IMR-90 (cell line): Measurements from ENCODE around the gene PCYT2. TPM values are rescaled to one million over a fixed set of nuclear protein-coding genes. Genes with fewer than 3 reads are reported as not detected.

Source experiments
- ATAC-seq: fragments of 200-7000 bp; cut with Tn5 transposase; 2 replicates; pipeline ENCODE4 v1.9.1; 2020; ENCODE audit warnings: low read depth, mild to moderate bottlenecking, moderate library complexity
- BruUV-seq: library from RNA; stranded (reverse); fragments of 400-500 nt; replicated peaks from 2 replicates; lab custom pipeline; 2021; lab: Mats Ljungman, UMichigan
- CTCF ChIA-PET: fragments of 300-600 bp; formaldehyde crosslinking; extraction: SDS; loops from one replicate; lab custom pipeline; 2021; ENCODE audit warnings: antibody characterized with exemption; lab: Yijun Ruan, JAX
- POLR2A ChIA-PET: fragments of 300-600 bp; sonication (Branson Sonifier 250); formaldehyde crosslinking; loops from one replicate; lab custom pipeline; 2022; ENCODE audit warnings: antibody characterized with exemption; ENCODE audit not compliant: unreplicated experiment; lab: Charles Lee
- DNase-seq: peaks from one replicate; pipeline ENCODE4 v3.0.0; 2013
- H2AFZ ChIP-seq: replicated peaks from 2 replicates; pipeline ENCODE3; 2013; ENCODE audit warnings: low read length, mild to moderate bottlenecking; ENCODE audit not compliant: poor library complexity
- H2AK5ac ChIP-seq: 2 replicates; pipeline ENCODE4 v1.6.1; 2013; ENCODE audit warnings: low read depth, low read length, inconsistent platforms
- H2AK9ac ChIP-seq: replicated peaks from 2 replicates; pipeline ENCODE3; 2013; ENCODE audit warnings: mild to moderate bottlenecking, low read depth, low read length, moderate library complexity; ENCODE audit not compliant: poor library complexity
- H2BK120ac ChIP-seq: 2 replicates; pipeline ENCODE4 v1.6.1; 2013; ENCODE audit warnings: low read depth, low read length, inconsistent platforms
- H2BK15ac ChIP-seq: 3 replicates; pipeline ENCODE4 v1.6.1; 2013; ENCODE audit warnings: low read depth, low read length, inconsistent platforms
- H2BK20ac ChIP-seq: 2 replicates; pipeline ENCODE4 v1.6.1; 2013; ENCODE audit warnings: low read depth, mild to moderate bottlenecking, inconsistent platforms, low read length, moderate library complexity
- H2BK5ac ChIP-seq: 2 replicates; pipeline ENCODE4 v1.6.1; 2013; ENCODE audit warnings: mild to moderate bottlenecking, low read depth, low read length, inconsistent platforms; ENCODE audit not compliant: poor library complexity, severe bottlenecking
- H3K14ac ChIP-seq: replicated peaks from 2 replicates; pipeline ENCODE4 v1.6.1; 2013; ENCODE audit warnings: low read depth, low read length, inconsistent platforms
- H3K18ac ChIP-seq: 2 replicates; pipeline ENCODE4 v1.6.1; 2013; ENCODE audit warnings: low read depth, low read length, control low read depth
- H3K23ac ChIP-seq: 2 replicates; pipeline ENCODE4 v1.6.1; 2013; ENCODE audit warnings: low read depth, low read length, inconsistent platforms
- H3K27ac ChIP-seq: 2 replicates; pipeline ENCODE4 v1.5.1; 2013; ENCODE audit warnings: mild to moderate bottlenecking, control low read depth, low read length; ENCODE audit not compliant: insufficient read depth
- H3K27me3 ChIP-seq: 2 replicates; pipeline ENCODE4 v1.6.1; 2013; ENCODE audit warnings: low read length; ENCODE audit not compliant: control insufficient read depth, insufficient read depth
- H3K36me3 ChIP-seq: 2 replicates; pipeline ENCODE4 v1.6.1; 2013; ENCODE audit warnings: low read length, mixed read lengths; ENCODE audit not compliant: control insufficient read depth, insufficient read depth
- H3K4ac ChIP-seq: 2 replicates; pipeline ENCODE4 v1.6.1; 2013; ENCODE audit warnings: low read depth, low read length, inconsistent platforms
- H3K4me1 ChIP-seq: 2 replicates; pipeline ENCODE4 v1.6.1; 2013; ENCODE audit warnings: low read length, mixed read lengths; ENCODE audit not compliant: control insufficient read depth, insufficient read depth
- H3K4me2 ChIP-seq: 2 replicates; pipeline ENCODE4 v1.6.1; 2013; ENCODE audit warnings: low read depth, mild to moderate bottlenecking, control low read depth, low read length, moderate library complexity
- H3K4me3 ChIP-seq: 2 replicates; pipeline ENCODE4 v1.5.1; 2013; ENCODE audit warnings: low read depth, mild to moderate bottlenecking, control low read depth, low read length, moderate library complexity; ENCODE audit not compliant: insufficient read depth
- H3K56ac ChIP-seq: 2 replicates; pipeline ENCODE4 v1.6.1; 2013; ENCODE audit warnings: low read length, inconsistent platforms; ENCODE audit not compliant: insufficient read depth; ENCODE audit errors: extremely low read depth
- H3K79me1 ChIP-seq, 2 experiments: 2 replicates each; pipeline ENCODE4 v1.6.1; 2013; ENCODE audit warnings: low read length in 2 of 2, inconsistent platforms in 1 of 2, low read depth in 1 of 2
- H3K9ac ChIP-seq: 2 replicates; pipeline ENCODE4 v1.6.1; 2013; ENCODE audit warnings: low read depth, low read length, control low read depth
- H3K9me1 ChIP-seq: 2 replicates; pipeline ENCODE4 v1.6.1; 2013; ENCODE audit warnings: low read length, inconsistent platforms; ENCODE audit not compliant: insufficient read depth
- H3K9me3 ChIP-seq: 2 replicates; pipeline ENCODE4 v1.6.1; 2013; ENCODE audit warnings: low read length; ENCODE audit not compliant: control insufficient read depth, insufficient read depth
- H4K20me1 ChIP-seq: 2 replicates; pipeline ENCODE4 v1.6.1; 2013; ENCODE audit warnings: low read length, inconsistent platforms; ENCODE audit not compliant: insufficient read depth
- H4K5ac ChIP-seq: 2 replicates; pipeline ENCODE4 v1.6.1; 2013; ENCODE audit warnings: mild to moderate bottlenecking, low read depth, low read length, control low read depth
- H4K8ac ChIP-seq, 2 experiments: 2 replicates each; pipeline ENCODE4 v1.6.1; 2013; ENCODE audit warnings: low read depth in 2 of 2, low read length in 2 of 2, control low read depth in 1 of 2, inconsistent platforms in 1 of 2
- H4K91ac ChIP-seq: 2 replicates; pipeline ENCODE4 v1.6.1; 2013; ENCODE audit warnings: low read depth, low read length, inconsistent platforms; ENCODE audit not compliant: insufficient read depth
- CHD1 ChIP-seq: IDR thresholded peaks from 2 replicates; pipeline ENCODE4 v1.6.1; 2012; ENCODE audit warnings: low read depth, low read length, improper control_type of control experiment
- MXI1 ChIP-seq: IDR thresholded peaks from 2 replicates; pipeline ENCODE4 v1.6.1; 2012; ENCODE audit warnings: low read depth, mild to moderate bottlenecking, low read length, moderate library complexity, borderline replicate concordance
- POLR2A ChIP-seq: IDR thresholded peaks from 2 replicates; pipeline ENCODE4 v1.6.1; 2012; ENCODE audit warnings: mild to moderate bottlenecking, low read depth, low read length
- RFX5 ChIP-seq: IDR thresholded peaks from 2 replicates; pipeline ENCODE4 v1.8.0; 2012; ENCODE audit warnings: low read depth, mild to moderate bottlenecking, low read length, moderate library complexity
- WGBS, 2 experiments: methylation state at CpG; one replicate each; pipeline versions ENCODE4 v1.1.5 to v1.1.7; 2013; ENCODE audit warnings: missing lambda C conversion rate in 2 of 2; ENCODE audit not compliant: insufficient read length in 1 of 2; ENCODE audit errors: extremely low coverage in 2 of 2; 5-methylcytosine and 5-hydroxymethylcytosine counted together
- dilution Hi-C: fragments of 300-500 bp; cut with HindIII; formaldehyde crosslinking; loops from one replicate; pipeline ENCODE4 v1.14.3; 2018; ENCODE audit warnings: low sequenced_read_pairs; ENCODE audit not compliant: unreplicated experiment
- in situ Hi-C: fragments of 300-500 bp; cut with MboI; formaldehyde crosslinking; loops from 3 replicates; pipeline ENCODE4 v1.14.3; 2019; ENCODE audit warnings: low sequenced_read_pairs, inconsistent platforms, mixed read lengths
- intact Hi-C: fragments of 100-400 bp; cut with micrococcal nuclease; formaldehyde crosslinking; loops from 2 replicates; pipeline ENCODE4 v1.10.0; 2022
- polyA plus RNA-seq, 3 experiments: library from polyadenylated mRNA; depleted of rRNA; stranded (reverse); fragments of >200 nt; gene quantifications; 2 replicates each; pipeline ENCODE4 v1.2.3, GENCODE V29; 2012; ENCODE audit warnings: low replicate concordance in 1 of 3
- total RNA-seq: library from RNA; depleted of rRNA; stranded (reverse); fragments of >200 nt; gene quantifications from 2 replicates; pipeline ENCODE4 v1.2.3, GENCODE V29; 2012
- TF ChIP-seq, protein P1 (sequence below): conservative IDR thresholded peaks from 2 replicates; pipeline ENCODE4 v1.5.1; 2012; ENCODE audit warnings: mild to moderate bottlenecking, low read depth, low read length, improper control_type of control experiment
- TF ChIP-seq, protein P2 (sequence below): fragments of 150-350 bp; IDR thresholded peaks from 2 replicates; pipeline ENCODE4 v1.6.1; 2017; ENCODE audit warnings: mild to moderate bottlenecking, antibody characterized with exemption, low read length, low read depth

Gene PCYT2
- total and polyA plus RNA-seq, 2 of the 4 experiments (the other 2 are of a cell fraction): 37.3 to 38.5 TPM

DNA sequence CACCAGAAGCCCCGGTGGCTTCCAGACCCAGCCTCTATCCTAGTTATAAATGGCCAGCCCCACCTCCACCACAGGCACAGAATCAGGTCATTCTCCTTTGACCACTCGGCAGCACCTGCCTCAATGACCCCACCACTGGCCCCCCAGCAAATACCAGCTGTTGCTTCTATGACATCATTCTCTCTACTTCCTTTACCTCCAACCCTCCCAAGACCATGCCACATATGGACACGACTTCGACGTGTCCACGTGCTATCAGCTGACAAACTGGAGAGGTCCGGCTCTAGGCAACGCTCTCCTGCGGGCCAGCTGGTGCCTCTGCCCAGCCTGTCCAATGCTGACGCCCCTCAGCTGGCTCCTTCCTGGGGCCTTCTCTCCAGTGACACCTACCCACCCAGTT is 25.7 kb downstream of the PCYT2 start:
- Histone ChIP-seq H4K20me1 (peaks cover 20% of the 10 kb centered on the region), H4K91ac (no peak overlapping the region), H2BK120ac (no peak overlapping the region), H4K8ac (no peak overlapping the region), H3K56ac (no peak overlapping the region), H3K4me3 (no peak overlapping the region), H2AK5ac (no peak overlapping the region), H4K5ac (no peak overlapping the region), H3K18ac (no peak overlapping the region), H2AFZ (no peak overlapping the region), H2AK9ac (no peak overlapping the region), H3K27me3 (no peaks in the 10 kb centered on the region), H2BK20ac (no peak overlapping the region), H3K79me1 (peaks cover 46 to 68% of the 10 kb centered on the region in 2 experiments), H3K27ac (no peak overlapping the region), H3K4me1 (0 out of 2 replicates have a peak, but pooled peaks cover 3% of the 10 kb centered on the region), H3K9me3 (no peaks in the 10 kb centered on the region), H3K14ac (no peak overlapping the region), H3K23ac (no peak overlapping the region), H3K36me3 (peaks cover 59% of the 10 kb centered on the region), H3K9me1 (no peaks in the 10 kb centered on the region), H3K9ac (no peak overlapping the region), H2BK5ac (no peak overlapping the region), H3K4ac (no peak overlapping the region), H2BK15ac (no peak overlapping the region), H3K4me2 (no peak overlapping the region)
- in situ Hi-C loops (no loop called here), dilution Hi-C loops (no loop called here), intact Hi-C loops (no loop called here)
- BruUV-seq: no TSS peak
- DNase-seq: no peak
- POLR2A ChIA-PET: no interaction called here
- no peak for ATAC-seq
- CTCF ChIA-PET: no interaction called here
- 93% methylated on average over 10 of the region's 10 CpGs; no CpG with 5 or more reads in 1 of the 2 experiments for WGBS, 2 experiments
- TF ChIP-seq MXI1 (no peak), RFX5 (no peak), POLR2A (no peak), CHD1 (no peak)
- TF ChIP-seq, protein P1, sequence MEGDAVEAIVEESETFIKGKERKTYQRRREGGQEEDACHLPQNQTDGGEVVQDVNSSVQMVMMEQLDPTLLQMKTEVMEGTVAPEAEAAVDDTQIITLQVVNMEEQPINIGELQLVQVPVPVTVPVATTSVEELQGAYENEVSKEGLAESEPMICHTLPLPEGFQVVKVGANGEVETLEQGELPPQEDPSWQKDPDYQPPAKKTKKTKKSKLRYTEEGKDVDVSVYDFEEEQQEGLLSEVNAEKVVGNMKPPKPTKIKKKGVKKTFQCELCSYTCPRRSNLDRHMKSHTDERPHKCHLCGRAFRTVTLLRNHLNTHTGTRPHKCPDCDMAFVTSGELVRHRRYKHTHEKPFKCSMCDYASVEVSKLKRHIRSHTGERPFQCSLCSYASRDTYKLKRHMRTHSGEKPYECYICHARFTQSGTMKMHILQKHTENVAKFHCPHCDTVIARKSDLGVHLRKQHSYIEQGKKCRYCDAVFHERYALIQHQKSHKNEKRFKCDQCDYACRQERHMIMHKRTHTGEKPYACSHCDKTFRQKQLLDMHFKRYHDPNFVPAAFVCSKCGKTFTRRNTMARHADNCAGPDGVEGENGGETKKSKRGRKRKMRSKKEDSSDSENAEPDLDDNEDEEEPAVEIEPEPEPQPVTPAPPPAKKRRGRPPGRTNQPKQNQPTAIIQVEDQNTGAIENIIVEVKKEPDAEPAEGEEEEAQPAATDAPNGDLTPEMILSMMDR: no peak
- TF ChIP-seq, protein P2, sequence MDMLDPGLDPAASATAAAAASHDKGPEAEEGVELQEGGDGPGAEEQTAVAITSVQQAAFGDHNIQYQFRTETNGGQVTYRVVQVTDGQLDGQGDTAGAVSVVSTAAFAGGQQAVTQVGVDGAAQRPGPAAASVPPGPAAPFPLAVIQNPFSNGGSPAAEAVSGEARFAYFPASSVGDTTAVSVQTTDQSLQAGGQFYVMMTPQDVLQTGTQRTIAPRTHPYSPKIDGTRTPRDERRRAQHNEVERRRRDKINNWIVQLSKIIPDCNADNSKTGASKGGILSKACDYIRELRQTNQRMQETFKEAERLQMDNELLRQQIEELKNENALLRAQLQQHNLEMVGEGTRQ: no peak
